ENCODE results near the gene CARMIL1.
"Not testable (repeated sequence)": the region's sequence is repeated elsewhere in the genome, so short reads cannot be mapped to it uniquely, and the experiment has no call there.

The CARMIL1 gene

DNA sequence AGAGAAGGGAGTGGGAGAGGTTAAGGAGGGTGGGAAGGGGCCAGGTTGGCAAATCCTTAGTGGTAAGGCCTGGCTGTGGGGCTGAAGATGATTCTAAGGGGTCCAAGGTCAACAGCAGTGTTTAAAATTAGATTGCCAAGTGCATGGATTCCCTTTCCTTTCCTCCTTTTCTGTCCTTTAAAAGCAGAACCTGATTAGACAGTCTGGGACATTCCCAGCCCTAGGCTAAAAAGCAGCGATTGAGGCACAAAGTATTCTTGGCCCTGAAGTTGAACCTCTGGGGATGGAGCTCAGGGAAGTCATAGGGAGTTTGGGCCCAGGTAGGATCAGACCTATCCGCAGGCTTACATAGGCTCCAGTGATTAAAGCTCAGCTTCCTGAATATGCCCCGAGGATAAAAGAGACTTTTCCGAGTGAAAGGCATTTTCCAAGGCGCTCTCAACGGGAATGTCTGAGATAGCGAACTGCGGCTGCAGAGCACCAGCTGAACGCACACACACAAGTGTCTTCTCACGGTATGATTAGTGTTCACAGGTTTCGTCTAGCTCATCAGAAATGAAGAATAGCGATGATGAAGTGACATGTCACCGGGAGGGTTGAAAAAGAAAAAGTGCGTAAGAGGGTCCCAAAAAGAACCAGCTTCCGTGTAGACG lies 787 bp upstream of the CARMIL1 start:
- DNase-seq = no peak

DNA sequence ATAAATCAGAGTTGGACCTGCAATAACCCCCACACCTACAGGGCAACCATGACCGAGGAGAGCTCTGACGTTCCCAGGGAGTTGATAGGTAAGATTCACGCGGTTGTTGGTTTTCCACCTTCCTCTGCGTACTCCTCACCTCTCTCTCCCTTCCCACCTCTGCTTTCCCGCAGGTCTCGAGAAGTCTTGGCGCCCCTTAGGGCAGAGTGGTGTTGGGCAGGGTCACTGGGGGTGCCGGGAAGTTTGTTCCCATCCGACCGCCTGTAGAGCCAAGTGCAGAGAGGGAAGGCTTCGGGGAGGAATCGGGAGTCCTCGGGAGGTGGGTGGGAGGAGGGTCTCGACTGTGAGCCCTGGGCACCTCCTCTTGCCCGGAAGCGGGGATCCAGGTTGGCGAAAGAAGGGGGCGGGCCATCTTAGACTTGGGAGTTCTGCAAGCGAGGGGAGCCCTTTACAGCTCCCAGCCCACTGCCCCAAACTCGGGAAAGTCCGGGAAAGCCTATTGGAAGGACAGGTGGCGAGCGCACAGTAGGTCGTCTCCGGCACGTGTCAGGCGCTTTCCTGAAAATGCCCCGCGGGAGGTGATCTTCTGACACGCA lies 672 bp downstream of the CARMIL1 start:
- DNase-seq = peak; percentile 25 to 26

DNA sequence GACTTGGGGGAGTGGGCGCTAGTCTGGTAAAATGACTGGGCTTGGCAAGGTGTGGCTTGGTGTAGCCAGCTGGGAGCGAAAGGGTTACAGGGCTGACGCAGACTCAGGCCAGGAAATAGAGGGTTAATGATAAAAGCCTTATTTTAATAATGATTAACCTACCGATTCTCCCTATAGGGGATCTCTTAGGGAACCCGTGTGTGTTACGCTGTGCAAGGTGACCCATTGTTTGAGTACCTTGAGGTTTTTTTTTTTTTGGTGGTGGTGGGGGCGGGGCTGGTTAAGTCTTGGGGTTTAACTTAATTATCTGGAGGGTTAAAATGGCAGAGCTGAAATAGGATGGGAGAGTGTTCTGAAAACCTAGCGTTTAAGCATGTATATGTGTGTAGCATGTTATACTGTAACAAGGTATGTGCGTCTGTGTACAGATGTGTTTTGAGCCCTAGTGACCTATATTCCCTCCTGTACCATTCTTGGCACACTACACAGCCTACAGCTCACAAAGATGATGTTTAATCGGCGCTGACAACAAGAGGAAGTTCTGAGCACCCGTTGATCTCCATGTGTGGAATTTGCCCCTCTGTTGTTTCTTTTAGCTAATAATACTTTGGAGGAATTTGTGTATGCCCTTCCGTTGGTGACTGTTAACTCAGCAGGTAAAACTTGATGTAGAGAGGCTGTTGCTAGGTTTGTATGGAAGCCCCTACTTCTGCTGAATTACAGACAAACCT lies 1.3 kb downstream of the CARMIL1 start:
- DNase-seq = peak in 1 of 2 donors; percentile 21

- DNase-seq = no peak
These were observed 7.7 kb downstream of the CARMIL1 start for GRCh38 chr6:25286891-25287290.

DNA sequence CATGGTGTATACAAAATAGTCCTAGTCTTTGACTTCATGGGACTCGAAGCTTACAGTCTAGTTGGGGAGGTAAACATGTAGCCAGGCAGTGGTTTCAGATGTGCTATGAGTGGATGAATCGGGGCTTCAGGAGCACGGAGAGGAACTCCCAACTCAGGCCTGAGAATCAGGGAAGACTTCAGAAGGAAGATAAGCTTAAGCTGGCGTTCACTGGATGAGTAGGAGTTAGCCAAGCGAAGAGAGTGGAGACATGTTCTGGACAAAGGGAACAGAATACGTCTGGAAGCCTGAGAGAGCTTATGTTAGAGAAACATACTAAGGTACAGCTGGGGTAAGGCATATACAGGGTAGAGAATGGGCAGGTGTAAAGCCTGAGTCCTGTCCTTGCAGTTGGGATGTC lies 8.8 kb downstream of the CARMIL1 start:
- DNase-seq = no peak

DNA sequence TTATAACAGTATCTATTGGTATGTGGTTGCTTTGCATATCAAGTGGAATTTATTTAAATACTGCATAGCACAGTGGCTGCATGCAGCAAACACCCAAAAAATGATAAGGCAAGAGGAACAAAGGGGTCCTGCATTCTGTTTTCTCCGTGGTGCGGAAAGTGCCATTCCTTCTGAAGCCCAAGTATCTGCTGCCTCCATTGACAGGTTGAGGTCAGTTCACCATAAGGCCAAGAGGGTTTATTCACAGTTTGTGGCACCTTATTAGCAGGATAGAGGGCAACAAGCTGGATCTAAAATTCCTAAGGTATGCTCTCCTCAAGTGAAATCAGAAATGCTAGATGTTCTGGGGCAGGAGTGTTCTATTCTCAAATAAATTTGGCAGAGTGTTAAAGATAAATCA lies 9.3 kb downstream of the CARMIL1 start:
- no peak for DNase-seq

- no peak for DNase-seq
These were observed 11.3 kb downstream of the CARMIL1 start for GRCh38 chr6:25290306-25291060.

- DNase-seq = no peak
These were observed 13.2 kb downstream of the CARMIL1 start for GRCh38 chr6:25292384-25292783.

DNA sequence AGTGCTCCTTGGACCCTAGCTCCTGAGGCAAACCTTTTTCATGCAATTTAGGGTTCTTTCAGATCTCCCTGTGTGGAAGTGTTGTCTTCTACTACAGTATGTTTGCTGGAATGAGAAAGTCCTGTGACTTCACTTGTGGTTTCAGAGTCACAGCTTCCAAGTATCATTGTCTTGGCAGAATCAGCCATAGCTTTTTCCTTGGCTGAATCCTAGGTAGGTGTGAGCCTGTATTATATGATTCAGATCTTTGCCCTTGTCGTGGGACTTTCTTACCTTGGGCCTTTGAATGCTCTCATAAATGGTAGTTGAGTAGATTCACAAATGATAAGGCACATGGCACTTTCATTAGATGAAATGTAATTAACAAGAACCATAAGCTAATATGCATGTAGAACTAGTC lies 16.5 kb downstream of the CARMIL1 start:
- DNase-seq = no peak

GRCh38 chr6:25296217-25296905 lies 17.2 kb downstream of the CARMIL1 start:
- no peak for DNase-seq

DNA sequence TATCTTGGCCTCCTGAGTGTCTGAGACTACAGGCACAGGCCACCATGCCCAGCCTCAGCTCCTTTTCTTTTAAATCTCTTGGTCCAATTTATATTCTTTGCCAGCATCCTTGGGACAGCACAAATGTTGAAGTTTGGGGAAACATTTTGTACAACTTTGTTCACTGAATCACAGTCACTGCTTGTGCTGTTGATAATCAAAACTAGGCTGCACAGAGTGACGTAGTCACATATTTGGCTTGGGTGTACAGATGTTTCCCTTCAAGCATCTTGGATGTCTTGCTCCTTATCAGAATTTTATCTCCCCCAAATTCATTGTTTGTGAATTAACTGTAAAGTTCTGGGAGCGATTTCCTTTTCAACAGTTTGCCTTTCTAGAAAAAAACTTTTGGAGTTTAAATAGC lies 17.9 kb downstream of the CARMIL1 start:
- DNase-seq = no peak

GRCh38 chr6:25297823-25298522 lies 18.8 kb downstream of the CARMIL1 start:
- no peak for DNase-seq

- not testable (repeated sequence) for DNase-seq
These were observed 19.3 kb downstream of the CARMIL1 start for GRCh38 chr6:25298523-25298865.

DNA sequence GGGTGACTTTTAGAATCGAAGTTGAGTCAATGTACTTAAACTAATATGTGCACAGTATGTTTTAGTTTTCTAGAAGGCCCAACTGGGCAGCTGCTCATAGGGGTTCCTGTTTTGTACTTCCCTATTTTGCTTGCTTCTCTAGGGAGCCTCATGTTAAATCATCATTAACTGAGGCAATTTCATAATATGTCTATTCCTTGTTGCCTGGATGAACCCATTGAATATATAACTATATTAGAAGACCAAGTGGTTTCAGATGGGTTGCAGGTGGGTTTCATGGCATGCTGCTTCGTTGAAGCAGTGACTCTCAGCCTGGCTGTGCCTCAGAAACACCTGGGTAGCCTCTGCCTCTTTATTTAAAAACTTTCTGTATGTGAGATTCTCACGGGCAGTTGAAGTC lies 22.2 kb downstream of the CARMIL1 start:
- DNase-seq = no peak

DNA sequence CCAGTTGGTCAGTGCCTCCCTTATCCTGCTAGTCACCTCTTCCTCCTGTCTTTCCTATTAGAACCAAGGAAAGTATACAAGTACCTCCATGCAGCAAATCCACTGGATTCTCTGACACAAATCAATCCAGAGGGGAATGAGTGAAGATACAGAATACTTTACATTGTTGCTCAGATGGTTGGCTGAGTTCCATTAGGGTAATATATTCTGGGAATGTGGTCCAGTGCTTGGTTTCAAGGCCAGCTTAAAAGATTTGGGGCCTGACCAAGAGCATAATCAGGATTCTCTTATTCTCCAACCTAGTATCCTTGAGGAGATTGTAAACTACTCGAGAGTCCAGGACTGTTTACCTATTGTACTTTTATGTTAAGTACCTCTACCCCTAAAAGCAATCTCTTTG lies 23.0 kb downstream of the CARMIL1 start:
- no peak for DNase-seq

DNA sequence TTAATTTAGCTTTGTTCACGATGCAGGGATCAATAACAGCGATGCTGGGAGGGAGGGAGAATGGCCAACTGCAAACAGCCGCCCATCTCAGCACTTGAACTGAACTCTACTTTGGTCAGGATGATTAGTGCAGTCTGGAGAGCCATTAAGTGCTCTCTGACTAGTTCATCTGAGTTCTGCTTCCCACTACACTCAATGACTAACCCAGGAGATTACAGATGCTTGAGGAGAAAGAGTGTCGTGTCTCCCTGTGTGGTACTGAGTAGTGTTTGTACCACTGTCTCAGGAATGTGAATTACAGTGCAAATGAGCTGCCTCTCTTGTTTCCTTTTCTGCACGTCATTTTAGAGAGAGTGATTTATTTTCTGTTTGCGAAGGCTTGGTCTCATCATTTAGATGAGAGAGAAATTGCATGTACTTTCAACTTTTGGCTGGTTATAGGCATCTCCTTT lies 23.5 kb downstream of the CARMIL1 start:
- DNase-seq = no peak

DNA sequence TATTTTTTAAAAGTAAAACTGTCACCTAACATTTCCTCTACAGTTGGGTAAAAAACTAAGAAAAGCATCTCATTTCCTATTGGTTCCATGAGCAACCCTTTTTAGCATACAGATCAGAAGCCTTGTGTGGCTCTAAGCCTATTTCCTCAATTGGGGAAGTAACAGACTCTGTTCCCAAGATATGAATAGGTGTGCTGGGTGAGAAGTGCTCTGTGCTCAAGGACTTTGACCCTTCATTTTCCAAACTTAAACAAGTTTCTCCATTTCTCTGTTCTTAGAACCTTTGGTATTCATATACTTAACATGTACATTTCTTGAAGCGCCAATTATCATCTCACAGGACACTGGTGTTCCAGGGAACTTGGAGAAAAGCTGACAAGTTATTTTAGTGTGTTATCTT lies 24.1 kb downstream of the CARMIL1 start:
- DNase-seq = no peak

- no peak for DNase-seq
These were observed 27.2 kb downstream of the CARMIL1 start for GRCh38 chr6:25306379-25306778.

DNA sequence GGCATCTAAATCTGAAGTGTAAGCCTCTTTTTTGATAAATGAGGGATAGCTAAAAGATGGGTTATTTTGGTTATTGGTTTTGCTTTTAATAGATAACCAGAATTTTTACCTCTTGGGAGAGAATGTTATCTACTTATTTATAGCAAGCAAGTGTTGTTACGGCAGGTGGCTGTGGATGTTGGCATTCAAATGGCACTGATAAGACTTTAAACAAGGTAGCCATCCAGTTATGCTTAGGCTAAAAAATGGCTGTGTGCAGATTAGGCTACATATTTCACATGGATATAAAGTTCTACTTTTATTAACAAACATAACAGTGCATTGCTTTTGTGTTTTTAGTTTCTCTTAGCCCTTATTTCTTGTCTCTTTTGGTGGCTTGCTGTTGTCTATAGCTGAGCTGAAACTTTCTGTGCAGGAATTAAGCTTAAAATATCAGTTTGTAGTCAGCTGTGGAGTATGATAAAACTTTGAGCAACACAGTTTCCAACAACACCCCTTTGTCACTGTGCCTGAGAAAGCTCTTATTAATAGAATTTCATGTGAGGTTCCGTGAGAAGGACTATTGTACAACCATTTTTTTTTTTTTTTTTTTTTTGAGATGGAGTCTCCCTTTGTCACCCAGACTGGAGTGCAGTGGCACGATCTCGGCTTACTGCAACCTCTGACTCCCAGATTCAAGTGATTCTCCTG lies 28.8 kb downstream of the CARMIL1 start:
- no peak for DNase-seq

DNA sequence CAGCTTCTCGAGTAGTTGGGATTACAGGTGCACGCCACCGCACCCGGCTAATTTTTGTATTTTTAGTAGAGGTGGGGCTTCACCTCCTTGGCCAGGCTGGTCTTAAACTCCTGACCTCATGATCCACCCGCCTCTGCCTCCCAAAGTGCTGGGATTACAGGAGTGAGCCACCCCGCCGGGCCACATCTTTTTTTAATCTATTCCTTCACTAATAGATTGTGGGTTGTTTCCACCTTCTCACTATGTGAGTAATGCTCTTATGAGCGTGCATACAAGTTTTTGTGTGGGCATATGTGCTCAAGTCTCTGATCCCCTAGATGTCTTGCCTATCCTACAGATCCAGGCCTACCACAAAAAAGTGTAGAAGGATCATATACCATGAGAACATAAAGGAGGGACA lies 30.7 kb downstream of the CARMIL1 start:
- DNase-seq = no peak

DNA sequence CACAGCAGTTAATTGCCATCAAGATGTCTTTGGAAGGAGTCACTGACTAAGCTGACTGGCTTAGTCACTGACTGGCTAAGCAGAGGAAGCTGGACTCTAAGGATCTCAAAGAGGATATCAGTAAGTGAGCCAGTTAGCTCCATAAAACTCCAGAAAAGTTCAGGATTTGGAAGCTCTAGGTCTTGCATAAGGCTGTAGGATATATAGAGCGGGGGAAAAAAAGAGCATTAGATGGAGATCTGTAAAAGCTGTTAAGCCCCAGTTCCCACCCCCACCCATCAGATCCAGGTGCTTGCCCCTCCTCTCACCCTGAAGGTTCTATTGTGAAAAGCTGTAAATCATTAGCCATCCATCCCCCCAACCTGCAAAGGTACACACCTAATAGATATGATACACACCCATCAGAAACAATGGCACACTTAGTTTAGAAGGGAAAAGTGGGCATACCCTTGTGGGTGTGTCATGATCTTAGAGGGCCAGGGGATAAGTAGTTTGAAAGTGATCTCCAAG lies 32.2 kb downstream of the CARMIL1 start:
- no peak for DNase-seq

Measured in stimulated activated CD4-positive, alpha-beta T cell treated with anti-CD3 and anti-CD28 coated beads, Interleukin-2, amount 100 ng/mL, for 24 hours (primary cell).